WTC11 (cell line): ENCODE results near the gene SLC25A21. TPM values are rescaled to one million over a fixed set of nuclear protein-coding genes. Genes with fewer than 3 reads are reported as not detected.

Experiments
- ATAC-seq: fragments of 200-7000 bp; cut with Tn5 transposase; 2 replicates; pipeline ENCODE4 v1.10.0; 2021; ENCODE audit warnings: mild to moderate bottlenecking, moderate library complexity
- CTCF ChIA-PET: fragments of 300-600 bp; sonication (Branson Sonifier 250); formaldehyde crosslinking; loops from one replicate; lab custom pipeline; 2021; ENCODE audit warnings: antibody characterized with exemption; lab: Charles Lee
- POLR2A ChIA-PET: fragments of 350-600 bp; sonication (Branson Sonifier 250); formaldehyde crosslinking; loops from one replicate; lab custom pipeline; 2021; ENCODE audit warnings: antibody characterized with exemption; lab: Charles Lee
- DNase-seq: peaks from one replicate; pipeline ENCODE4 v3.0.0; 2021; ENCODE audit warnings: low spot score
- H3K27ac Mint-ChIP-seq: 2 replicates; pipeline ENCODE4 v1.8.0; 2021; ENCODE audit warnings: mixed read lengths
- H3K27me3 Mint-ChIP-seq: 2 replicates; pipeline ENCODE4 v1.8.0; 2021; ENCODE audit warnings: low read depth, mild to moderate bottlenecking, moderate library complexity, mixed read lengths
- H3K36me3 Mint-ChIP-seq: 2 replicates; pipeline ENCODE4 v1.8.0; 2021; ENCODE audit warnings: mixed read lengths
- H3K4me1 Mint-ChIP-seq: 2 replicates; pipeline ENCODE4 v1.8.0; 2022; ENCODE audit warnings: mixed read lengths
- H3K4me3 Mint-ChIP-seq: 2 replicates; pipeline ENCODE4 v1.8.0; 2021; ENCODE audit warnings: mild to moderate bottlenecking, moderate library complexity, mixed read lengths
- H3K9me3 Mint-ChIP-seq: 2 replicates; pipeline ENCODE4 v1.8.0; 2021; ENCODE audit warnings: mixed read lengths
- ATF1 ChIP-seq: sonication (generic); formaldehyde crosslinking; IDR thresholded peaks from 2 replicates; pipeline ENCODE4 v1.8.1; 2023; ENCODE audit warnings: mild to moderate bottlenecking, moderate library complexity, missing genetic modification reagents
- CDX4 ChIP-seq: fragments of 250-450 bp; sonication (Bioruptor Pico); IDR thresholded peaks from 2 replicates; pipeline ENCODE4 v1.9.0; 2021; ENCODE audit warnings: moderate library complexity, mild to moderate bottlenecking, inconsistent platforms, borderline replicate concordance
- ESRRA ChIP-seq: sonication (generic); formaldehyde crosslinking; IDR thresholded peaks from 2 replicates; pipeline ENCODE4 v1.8.1; 2022; ENCODE audit warnings: mild to moderate bottlenecking, missing genetic modification reagents, borderline replicate concordance
- HMGXB4 ChIP-seq: sonication (generic); formaldehyde crosslinking; IDR thresholded peaks from 2 replicates; pipeline ENCODE4 v1.8.1; 2023; ENCODE audit warnings: mild to moderate bottlenecking, moderate library complexity, missing genetic modification reagents
- IRF2 ChIP-seq: sonication (generic); formaldehyde crosslinking; IDR thresholded peaks from 2 replicates; pipeline ENCODE4 v1.8.0; 2022; ENCODE audit warnings: low read depth, missing genetic modification reagents, borderline replicate concordance
- MYBL2 ChIP-seq: sonication (generic); formaldehyde crosslinking; IDR thresholded peaks from 2 replicates; pipeline ENCODE4 v1.8.1; 2023; ENCODE audit warnings: mild to moderate bottlenecking, moderate library complexity, missing genetic modification reagents
- NFE2L1 ChIP-seq: sonication (generic); formaldehyde crosslinking; IDR thresholded peaks from 2 replicates; pipeline ENCODE4 v1.8.1; 2023; ENCODE audit warnings: missing genetic modification reagents
- NFYB ChIP-seq: sonication (generic); formaldehyde crosslinking; conservative IDR thresholded peaks from 2 replicates; pipeline ENCODE4 v1.8.0; 2022; ENCODE audit warnings: low read depth, missing genetic modification reagents
- NR2C2 ChIP-seq: sonication (generic); formaldehyde crosslinking; IDR thresholded peaks from 2 replicates; pipeline ENCODE4 v1.8.0; 2022; ENCODE audit warnings: mild to moderate bottlenecking, missing genetic modification reagents
- OVOL2 ChIP-seq: fragments of 250-450 bp; sonication (Bioruptor Pico); IDR thresholded peaks from 2 replicates; pipeline ENCODE4 v1.9.0; 2021; ENCODE audit warnings: mild to moderate bottlenecking, borderline replicate concordance
- SMAD4 ChIP-seq: sonication (generic); formaldehyde crosslinking; IDR thresholded peaks from 2 replicates; pipeline ENCODE4 v1.8.0; 2022; ENCODE audit warnings: mild to moderate bottlenecking, missing genetic modification reagents
- SP1 ChIP-seq: sonication (generic); formaldehyde crosslinking; conservative IDR thresholded peaks from 2 replicates; pipeline ENCODE4 v1.8.1; 2022; ENCODE audit warnings: missing genetic modification reagents
- ZMAT4 ChIP-seq: fragments of 250-450 bp; sonication (Bioruptor Pico); IDR thresholded peaks from 2 replicates; pipeline ENCODE4 v1.9.0; 2021; ENCODE audit warnings: mild to moderate bottlenecking
- ZNF263 ChIP-seq: sonication (generic); formaldehyde crosslinking; IDR thresholded peaks from 2 replicates; pipeline ENCODE4 v1.8.1; 2022; ENCODE audit warnings: low read depth, mild to moderate bottlenecking, moderate library complexity, missing genetic modification reagents
- ZNF512 ChIP-seq: sonication (generic); formaldehyde crosslinking; IDR thresholded peaks from 2 replicates; pipeline ENCODE4 v1.8.1; 2022; ENCODE audit warnings: missing genetic modification reagents, borderline replicate concordance
- total RNA-seq: library from RNA; stranded (reverse); gene quantifications from 3 replicates; pipeline ENCODE4 v1.2.3, GENCODE V29; 2021
- TF ChIP-seq, protein P1 (sequence below): sonication (generic); formaldehyde crosslinking; IDR thresholded peaks from 2 replicates; pipeline ENCODE4 v1.8.1; 2023; ENCODE audit warnings: mild to moderate bottlenecking, missing genetic modification reagents, moderate library complexity
- TF ChIP-seq, protein P2 (sequence below): sonication (generic); formaldehyde crosslinking; IDR thresholded peaks from 2 replicates; pipeline ENCODE4 v1.8.0; 2022; ENCODE audit warnings: mild to moderate bottlenecking, missing genetic modification reagents
- TF ChIP-seq, protein P3 (sequence below): sonication (generic); formaldehyde crosslinking; IDR thresholded peaks from 2 replicates; pipeline ENCODE4 v1.8.1; 2022; ENCODE audit warnings: mild to moderate bottlenecking, missing genetic modification reagents, moderate library complexity, borderline replicate concordance
- TF ChIP-seq, protein P4 (sequence below): fragments of 250-450 bp; sonication (Bioruptor Pico); IDR thresholded peaks from 2 replicates; pipeline ENCODE4 v2.1.2; 2022; ENCODE audit warnings: mild to moderate bottlenecking, moderate library complexity

Gene SLC25A21
- total RNA-seq, 1 experiment from 2014 or later: 8.2 TPM

DNA sequence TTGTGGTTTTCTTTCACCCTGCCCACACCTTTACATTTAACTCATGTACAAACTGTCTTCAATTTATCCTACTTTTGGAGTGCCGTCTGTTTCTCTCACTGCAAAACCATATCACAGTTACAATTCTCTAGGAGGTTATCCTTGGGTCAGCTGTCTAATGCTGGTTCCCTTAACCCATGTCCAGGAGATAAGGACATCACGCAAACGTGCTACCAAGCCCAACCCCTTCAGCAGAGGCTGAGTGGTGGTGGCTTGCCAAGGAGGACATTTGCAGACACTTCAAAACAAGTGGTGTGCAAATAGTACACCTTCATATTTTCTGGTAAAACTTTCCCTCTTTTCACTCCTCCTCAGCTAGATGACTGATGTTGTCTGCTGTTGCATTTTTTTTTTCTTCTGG, 342.9 kb downstream of the SLC25A21 start:
- DNase-seq: no peak
- Mint-ChIP-seq H3K9me3 (no peaks in the 10 kb centered on the region), H3K4me3 (no peak overlapping the region), H3K36me3 (no peaks in the 10 kb centered on the region), H3K27ac (no peak overlapping the region), H3K27me3 (no peaks in the 10 kb centered on the region), H3K4me1 (peaks cover 24% of the 10 kb centered on the region)
- POLR2A ChIA-PET: interaction anchor here (0.6 kb wide), 1 partner anchor 280 kb away, joined by 3 read pairs; no protein-coding TSS in a partner anchor
- no peak for ATAC-seq
- CTCF ChIA-PET: no interaction called here
- no peak for TF ChIP-seq IRF2 (CRISPR knock-in tag)
- TF ChIP-seq, protein P1, sequence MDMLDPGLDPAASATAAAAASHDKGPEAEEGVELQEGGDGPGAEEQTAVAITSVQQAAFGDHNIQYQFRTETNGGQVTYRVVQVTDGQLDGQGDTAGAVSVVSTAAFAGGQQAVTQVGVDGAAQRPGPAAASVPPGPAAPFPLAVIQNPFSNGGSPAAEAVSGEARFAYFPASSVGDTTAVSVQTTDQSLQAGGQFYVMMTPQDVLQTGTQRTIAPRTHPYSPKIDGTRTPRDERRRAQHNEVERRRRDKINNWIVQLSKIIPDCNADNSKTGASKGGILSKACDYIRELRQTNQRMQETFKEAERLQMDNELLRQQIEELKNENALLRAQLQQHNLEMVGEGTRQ: no peak
- TF ChIP-seq NR2C2 (CRISPR knock-in tag): no peak
- no peak for TF ChIP-seq NFE2L1 (CRISPR knock-in tag)
- TF ChIP-seq MYBL2 (CRISPR knock-in tag): no peak
- no peak for TF ChIP-seq ZNF512 (CRISPR knock-in tag)
- no peak for TF ChIP-seq OVOL2
- no peak for TF ChIP-seq NFYB (CRISPR knock-in tag)
- no peak for TF ChIP-seq SP1 (CRISPR knock-in tag)
- TF ChIP-seq ATF1 (CRISPR knock-in tag): no peak

DNA sequence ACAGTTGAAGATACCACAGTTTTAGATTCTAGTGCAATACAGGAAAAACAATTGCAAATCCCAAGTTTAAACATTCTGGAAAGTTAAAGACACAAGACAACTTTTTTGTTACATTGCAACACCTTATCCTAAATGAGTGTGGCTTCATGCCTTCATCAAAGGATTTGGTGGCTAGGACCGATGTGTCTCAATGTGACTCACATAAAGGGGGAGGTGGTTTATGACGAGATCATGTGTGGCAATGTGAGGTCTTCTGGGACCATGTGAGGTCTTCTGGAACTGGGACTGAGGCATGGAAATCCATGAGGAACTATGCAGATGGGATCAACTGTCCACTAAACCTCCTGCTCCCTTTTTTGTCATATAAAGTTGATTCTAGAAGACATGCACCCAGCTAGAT, 344.5 kb downstream of the SLC25A21 start:
- DNase-seq (no peak), ATAC-seq (no peak)
- POLR2A ChIA-PET: no interaction called here
- H3K36me3 Mint-ChIP-seq: no peaks in the 10 kb centered on the region
- peaks cover 24% of the 10 kb centered on the region for H3K4me1 Mint-ChIP-seq
- no peak overlapping the region for H3K4me3 Mint-ChIP-seq
- CTCF ChIA-PET: no interaction called here
- no peaks in the 10 kb centered on the region for H3K27me3 Mint-ChIP-seq
- TF ChIP-seq, protein P2, sequence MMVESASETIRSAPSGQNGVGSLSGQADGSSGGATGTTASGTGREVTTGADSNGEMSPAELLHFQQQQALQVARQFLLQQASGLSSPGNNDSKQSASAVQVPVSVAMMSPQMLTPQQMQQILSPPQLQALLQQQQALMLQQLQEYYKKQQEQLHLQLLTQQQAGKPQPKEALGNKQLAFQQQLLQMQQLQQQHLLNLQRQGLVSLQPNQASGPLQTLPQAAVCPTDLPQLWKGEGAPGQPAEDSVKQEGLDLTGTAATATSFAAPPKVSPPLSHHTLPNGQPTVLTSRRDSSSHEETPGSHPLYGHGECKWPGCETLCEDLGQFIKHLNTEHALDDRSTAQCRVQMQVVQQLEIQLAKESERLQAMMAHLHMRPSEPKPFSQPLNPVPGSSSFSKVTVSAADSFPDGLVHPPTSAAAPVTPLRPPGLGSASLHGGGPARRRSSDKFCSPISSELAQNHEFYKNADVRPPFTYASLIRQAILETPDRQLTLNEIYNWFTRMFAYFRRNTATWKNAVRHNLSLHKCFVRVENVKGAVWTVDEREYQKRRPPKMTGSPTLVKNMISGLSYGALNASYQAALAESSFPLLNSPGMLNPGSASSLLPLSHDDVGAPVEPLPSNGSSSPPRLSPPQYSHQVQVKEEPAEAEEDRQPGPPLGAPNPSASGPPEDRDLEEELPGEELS (CRISPR knock-in tag): no peak
- no peak for TF ChIP-seq ZNF512 (CRISPR knock-in tag)
- TF ChIP-seq ZMAT4 (CRISPR knock-in tag): no peak
- TF ChIP-seq CDX4: no peak
- no peak for TF ChIP-seq ZNF263 (CRISPR knock-in tag)
- no peaks in the 10 kb centered on the region for H3K9me3 Mint-ChIP-seq
- H3K27ac Mint-ChIP-seq: no peak overlapping the region

GRCh38 chr14:36826614-36827013, 345.8 kb downstream of the SLC25A21 start:
- ATAC-seq (peak; percentile 61), DNase-seq (no peak)
- Mint-ChIP-seq H3K36me3 (no peaks in the 10 kb centered on the region), H3K27ac (peak overlapping the region; percentile 9), H3K4me1 (peaks cover 24% of the 10 kb centered on the region), H3K9me3 (no peaks in the 10 kb centered on the region), H3K4me3 (no peak overlapping the region), H3K27me3 (no peaks in the 10 kb centered on the region)
- POLR2A ChIA-PET: no interaction called here
- CTCF ChIA-PET: interaction anchor here (1.2 kb wide), 1 partner anchor 182 kb away, joined by 3 read pairs; no protein-coding TSS in a partner anchor
- TF ChIP-seq HMGXB4 (CRISPR knock-in tag) (no peak), CDX4 (no peak), ESRRA (CRISPR knock-in tag) (no peak), IRF2 (CRISPR knock-in tag) (no peak), SMAD4 (CRISPR knock-in tag) (no peak), OVOL2 (no peak)
- TF ChIP-seq, protein P3, sequence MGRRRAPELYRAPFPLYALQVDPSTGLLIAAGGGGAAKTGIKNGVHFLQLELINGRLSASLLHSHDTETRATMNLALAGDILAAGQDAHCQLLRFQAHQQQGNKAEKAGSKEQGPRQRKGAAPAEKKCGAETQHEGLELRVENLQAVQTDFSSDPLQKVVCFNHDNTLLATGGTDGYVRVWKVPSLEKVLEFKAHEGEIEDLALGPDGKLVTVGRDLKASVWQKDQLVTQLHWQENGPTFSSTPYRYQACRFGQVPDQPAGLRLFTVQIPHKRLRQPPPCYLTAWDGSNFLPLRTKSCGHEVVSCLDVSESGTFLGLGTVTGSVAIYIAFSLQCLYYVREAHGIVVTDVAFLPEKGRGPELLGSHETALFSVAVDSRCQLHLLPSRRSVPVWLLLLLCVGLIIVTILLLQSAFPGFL: no peak
- TF ChIP-seq, protein P4, sequence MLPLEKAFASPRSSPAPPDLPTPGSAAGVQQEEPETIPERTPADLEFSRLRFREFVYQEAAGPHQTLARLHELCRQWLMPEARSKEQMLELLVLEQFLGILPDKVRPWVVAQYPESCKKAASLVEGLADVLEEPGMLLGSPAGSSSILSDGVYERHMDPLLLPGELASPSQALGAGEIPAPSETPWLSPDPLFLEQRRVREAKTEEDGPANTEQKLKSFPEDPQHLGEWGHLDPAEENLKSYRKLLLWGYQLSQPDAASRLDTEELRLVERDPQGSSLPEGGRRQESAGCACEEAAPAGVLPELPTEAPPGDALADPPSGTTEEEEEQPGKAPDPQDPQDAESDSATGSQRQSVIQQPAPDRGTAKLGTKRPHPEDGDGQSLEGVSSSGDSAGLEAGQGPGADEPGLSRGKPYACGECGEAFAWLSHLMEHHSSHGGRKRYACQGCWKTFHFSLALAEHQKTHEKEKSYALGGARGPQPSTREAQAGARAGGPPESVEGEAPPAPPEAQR: no peak
